Activated CD4-positive, alpha-beta T cell treated with anti-CD3 and anti-CD28 coated beads for 24 hours (primary cell): ENCODE data around the gene FKTN.

Experiments used
- DNase-seq, 2 donors: peaks; one replicate each; pipeline ENCODE4 v3.0.0-alpha.2; 2020; ENCODE audit warnings: low read depth in 2 of 2

FKTN gene

DNA sequence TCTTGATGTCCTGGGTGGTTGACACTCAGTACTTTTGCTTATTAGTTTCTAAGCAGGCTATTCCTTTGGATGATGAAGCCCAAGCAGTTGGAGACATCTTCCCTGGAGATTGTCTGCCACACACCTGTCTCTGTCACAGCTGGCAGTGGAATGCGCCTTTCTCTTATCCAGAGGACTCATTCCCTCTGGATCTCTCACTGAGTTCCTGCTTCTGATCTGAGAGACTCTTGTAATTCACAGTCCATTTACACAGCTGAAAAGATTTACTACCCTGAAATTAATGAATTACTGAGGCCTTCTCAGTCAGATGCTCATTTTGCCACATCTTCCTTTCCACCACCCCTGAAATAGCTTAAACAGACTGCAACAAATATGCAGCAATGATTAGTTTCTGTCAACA is 120.2 kb downstream of the FKTN start:
- no peak for DNase-seq

DNA sequence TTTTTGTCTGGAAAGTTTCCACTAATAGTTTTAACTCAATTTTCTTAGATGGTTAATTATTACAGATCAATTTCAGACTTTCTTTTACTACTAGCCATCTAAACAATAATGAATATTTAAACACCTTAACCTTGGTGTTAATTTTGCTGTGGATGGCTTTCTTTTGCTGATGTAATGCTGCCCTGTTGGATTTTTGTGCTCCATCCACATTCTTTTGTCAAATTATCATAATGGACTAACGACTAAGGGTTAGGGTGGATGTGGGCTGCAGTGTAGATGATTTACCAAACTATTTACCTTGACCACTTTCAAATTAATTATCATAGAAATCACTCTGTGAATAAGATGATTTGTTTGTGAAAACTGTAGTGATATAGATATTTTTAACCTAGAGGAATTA is 120.8 kb downstream of the FKTN start:
- DNase-seq, result no peak

DNA sequence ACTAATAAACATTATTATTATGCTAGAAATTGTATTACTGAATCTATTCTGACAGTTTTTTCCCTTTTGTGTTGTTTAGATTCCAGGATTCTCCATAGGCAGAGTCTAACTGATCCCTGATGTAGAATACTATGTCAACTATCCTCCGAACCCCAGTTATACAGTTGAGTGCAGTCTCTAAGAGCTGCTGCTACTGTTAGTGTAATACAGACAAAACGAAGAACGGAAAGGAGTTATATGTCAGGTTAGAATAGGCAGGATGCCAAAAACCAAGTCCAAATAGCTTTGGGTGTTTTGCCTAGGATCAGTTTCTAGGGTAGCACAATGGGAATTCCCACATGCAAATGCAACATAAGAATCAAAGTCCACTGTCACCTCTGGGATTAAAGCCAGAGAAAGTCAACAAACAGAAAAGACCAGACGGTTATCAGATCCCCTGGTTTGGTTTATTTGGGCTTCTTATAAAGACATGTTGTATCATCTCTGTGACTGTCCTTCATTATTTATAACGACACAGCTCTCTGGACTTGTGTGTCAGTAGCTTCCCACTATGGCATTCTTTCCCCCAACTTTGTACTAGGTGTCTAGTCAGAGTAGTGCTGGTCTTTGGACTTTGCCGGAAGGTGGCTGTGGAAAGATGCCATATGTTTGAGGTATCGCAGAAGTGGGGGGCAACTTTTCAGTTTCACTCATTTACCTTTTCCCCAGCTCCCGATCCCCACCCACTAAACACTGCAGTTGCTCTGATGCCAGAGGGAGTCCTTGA is 121.5 kb downstream of the FKTN start:
- no peak for DNase-seq

DNA sequence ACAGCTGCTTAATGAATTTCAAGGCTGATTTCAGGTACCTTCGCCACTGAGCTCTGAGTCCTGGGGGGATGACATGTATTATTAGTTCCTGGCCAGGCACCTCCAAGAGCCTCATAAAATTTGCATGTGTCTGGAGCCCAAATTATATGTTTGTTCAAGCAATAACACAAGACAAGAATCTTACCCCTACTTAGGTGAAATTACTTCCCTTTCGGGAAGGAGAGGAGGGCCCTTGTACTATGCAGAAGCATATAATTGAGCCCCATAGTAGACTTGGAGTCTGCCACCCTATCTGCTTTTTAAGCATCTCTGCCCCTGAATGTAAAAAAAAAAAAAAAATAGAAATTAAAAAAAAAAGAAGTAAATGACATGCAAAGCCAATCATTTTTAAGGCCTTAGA is 123.4 kb downstream of the FKTN start:
- no peak for DNase-seq

DNA sequence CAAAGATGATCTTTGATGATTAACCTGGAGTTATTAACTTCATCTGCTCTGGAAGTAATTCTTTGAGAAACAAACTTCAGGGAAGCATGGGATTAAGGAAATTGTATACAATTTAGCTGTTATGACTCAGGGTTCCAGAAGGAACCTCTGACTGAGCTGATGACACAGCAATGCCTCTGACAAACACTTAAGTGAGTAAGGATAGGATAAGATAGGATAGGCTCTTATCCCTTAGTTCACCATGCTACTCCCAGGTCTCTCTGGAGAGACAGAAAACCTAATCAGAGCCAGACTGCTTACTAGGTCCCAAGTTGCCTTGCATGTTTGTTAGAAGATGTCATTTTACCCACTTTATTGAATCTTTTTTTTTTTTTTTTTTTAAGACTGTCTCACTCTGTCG is 123.8 kb downstream of the FKTN start:
- no peak for DNase-seq

DNA sequence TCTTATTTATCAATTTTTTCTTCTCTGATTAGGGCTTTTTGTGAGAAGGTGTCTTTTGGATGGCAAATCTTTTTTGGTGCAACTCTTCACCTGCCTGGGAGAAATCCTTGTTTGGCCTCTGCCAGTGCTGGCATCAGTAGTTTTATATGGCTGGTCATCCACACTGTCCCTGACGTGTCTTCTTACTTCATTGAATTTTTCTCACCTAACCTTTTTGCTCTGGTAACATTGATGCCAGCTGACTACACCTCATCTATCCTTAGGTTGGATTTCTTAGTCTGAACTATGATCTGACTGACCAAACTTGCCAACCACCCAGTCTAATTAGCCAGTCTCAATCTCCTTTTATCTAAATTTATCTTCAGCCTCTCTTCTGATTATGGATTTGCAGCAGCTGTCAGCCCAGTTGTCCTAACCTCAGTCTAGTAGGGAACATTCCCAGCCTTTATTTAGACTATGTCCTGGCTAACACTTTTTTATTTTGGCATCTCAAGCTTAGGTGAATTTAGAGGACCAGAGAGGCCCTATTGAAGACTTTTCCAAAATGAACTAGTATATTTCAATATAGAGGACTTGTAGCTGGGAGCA is 125.9 kb downstream of the FKTN start:
- DNase-seq, result no peak

DNA sequence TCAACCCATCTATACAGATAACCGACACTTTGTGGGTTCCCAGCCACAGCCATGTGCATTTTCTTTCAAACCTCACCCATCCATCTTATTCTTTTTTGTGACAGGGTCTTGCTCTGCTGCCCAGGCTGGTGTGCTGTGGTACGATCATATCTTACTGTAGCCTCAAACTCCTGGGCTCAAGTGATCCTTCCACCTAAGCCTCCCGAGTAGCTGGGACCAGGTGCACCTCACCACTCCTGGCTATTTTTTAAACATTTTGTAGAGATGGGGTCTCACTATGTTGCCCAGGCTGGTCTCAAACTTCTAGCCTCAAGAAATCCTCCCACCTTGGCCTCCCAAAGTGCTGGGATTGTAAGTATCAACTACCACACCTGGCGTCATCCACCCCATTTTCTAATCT is 129.0 kb downstream of the FKTN start:
- no peak for DNase-seq
